Activated T-cell treated with anti-CD3 and anti-CD28 coated beads for 4 hours (primary cell): ENCODE measurements around the gene ZNF770.

Experiments
- DNase-seq: peaks from one replicate; pipeline ENCODE4 v3.0.0-alpha.2; 2020

ZNF770 gene

GRCh38 chr15:34988027-34988902 lies at the start of gene ZNF770:
Gene ZNF770, minus strand, starts transcription at chr15:34988287. Its CDS starts 4,853 bp downstream, at chr15:34983434.
- peak; percentile 80 for DNase-seq

DNA sequence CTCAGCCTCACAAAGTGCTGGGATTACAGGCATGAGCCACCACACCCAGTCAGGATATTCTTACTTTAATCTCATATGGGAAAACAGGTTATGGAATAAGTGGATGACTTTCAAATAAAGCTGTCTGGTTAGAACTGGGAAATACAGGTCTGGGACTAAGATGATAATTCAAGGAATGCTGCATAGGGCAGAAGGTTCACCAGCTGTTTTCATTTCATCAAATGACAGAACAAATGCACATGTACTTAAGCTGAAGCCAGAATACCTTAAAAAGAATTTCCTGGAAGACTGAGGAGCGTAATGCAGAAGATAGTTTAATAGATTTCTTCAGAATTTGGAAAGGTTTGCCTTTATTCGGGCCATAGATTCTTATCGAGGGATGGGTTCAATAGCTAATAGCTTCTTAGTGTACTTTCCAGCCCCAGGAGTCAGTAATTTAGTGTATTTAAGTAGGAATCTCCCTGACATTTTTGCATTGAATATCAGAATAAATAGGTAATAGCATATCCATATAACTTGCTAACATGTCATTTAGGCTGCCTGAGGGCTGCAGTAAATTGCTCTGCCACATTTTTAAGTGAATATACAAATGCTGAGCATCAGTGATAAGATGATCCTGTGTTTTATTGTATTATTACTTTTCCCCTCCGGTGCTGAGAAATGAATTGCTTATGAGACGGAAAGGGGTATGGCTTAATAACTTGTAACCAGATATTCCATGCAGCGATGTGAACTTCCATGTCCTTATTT lies 40.3 kb upstream of the ZNF770 start:
- no peak for DNase-seq

DNA sequence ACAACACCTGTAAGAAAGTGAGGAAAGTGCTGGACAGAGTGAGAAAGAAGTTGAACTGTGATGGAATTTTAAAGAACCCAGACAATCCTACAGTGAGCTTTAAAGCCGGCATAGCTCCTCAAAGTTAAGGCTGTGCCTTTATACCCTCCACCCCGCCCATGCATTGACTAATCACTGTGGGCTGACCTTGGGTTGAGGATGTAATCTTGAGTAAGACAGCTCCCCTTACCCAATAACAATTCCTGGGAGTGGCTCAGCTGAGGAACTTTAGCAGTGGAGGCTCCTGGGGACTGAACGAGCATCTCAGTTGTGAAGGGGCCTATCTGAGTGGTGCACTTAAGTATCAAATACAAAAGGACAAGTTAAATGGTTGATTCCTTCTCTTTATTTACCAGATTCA lies 35.7 kb upstream of the ZNF770 start:
- DNase-seq: no peak

DNA sequence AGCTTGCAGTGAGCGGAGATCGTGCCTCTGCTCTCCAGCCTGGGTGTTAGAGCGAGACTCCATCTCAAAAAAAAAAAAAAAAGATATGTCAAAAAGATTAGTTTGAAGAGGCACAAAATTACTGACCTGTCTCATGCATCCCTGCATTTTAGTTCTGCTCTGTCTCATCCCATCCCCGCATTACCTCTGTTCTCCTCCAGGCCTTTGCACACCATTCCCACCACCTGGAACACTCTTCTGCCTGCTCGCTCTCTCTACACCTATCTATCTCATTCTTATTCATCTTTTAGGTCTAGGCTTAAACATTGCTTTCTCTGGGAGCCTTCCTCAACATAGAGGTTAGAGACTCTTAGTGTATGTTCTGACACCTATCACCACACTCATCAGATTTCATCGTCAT lies 32.9 kb upstream of the ZNF770 start:
- DNase-seq: no peak

DNA sequence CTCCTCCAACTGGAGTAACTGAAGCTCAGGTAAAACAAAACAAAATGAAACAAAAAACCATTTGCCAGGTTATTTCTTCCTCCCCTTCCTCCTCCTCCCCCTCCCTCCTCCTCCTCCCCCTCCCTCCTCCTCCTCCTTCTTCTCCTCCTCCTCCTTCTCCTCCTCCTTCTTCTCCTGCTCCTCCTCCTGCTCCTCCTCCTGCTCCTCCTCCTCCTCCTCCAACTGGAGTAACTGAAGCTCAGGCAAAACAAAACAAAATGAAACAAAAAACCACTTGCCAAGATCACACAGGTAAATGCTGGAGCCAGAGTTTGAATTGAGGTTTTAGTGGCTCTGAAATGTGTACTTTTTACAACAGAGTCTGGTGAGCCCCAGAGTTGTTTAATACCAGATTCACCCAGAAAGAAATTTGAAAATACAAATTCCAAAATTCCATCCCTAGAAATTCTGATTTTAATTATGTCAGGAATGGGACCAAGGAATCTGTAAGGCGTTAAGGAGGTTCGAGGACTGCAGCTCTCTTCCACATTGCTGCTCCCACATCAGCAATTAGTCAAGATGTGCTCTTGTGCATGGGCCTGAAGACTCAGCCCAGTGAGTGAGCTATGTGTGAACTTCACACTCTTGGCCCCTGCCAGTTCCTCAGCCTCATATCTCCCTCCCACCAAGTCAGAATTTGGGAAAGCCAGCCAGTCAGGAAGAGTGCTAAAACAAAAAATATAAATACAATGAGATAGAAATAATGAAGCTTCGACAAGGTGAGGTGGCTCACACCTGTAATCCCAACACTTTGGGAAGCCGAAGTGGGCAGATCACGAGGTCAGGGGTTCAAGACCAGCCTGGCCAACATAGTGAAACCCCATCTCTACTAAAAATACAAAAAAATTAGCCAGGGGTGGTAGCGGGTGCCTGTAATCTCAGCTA lies 31.6 kb upstream of the ZNF770 start:
- DNase-seq: no peak

DNA sequence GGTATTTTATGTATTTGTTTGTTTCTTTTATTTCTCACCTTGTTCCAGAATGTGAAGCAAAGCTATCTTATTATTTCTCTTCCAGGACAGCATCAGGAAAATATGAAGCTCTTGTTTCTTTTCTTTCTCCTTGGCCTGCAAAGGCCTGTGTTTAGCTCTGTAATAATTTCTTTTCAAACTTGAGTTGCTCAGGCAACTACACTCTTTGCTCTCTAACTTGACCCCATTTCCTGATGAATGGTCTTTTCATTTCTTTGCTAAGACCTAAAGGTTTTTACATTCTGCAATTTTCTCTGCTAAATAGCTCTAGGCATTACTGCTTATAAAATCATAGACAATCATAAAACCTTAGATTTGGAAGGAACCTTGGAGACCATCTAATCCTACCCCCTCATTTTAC lies 26.2 kb upstream of the ZNF770 start:
- DNase-seq: no peak

DNA sequence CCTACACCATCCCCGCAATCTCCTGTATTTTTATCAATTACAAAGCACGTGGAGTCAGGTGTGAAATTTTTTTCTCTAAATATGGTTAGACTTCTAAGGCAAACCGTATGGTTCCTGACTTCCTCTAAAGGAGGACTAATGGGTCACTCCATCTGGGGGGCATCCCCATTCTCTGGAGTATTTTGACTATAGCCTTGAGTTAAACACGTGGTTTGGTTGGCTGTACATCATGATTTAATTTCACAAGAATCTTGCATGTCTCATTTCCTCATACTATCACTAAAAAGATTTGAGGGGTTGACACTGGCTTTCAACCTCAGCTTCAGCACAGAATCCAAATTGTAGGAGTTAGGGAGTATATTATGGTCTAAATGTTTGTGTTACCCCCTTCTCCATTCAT lies 25.3 kb upstream of the ZNF770 start:
- no peak for DNase-seq

- no peak for DNase-seq
Observed at GRCh38 chr15:35007397-35007796, 19.3 kb upstream of the ZNF770 start.

DNA sequence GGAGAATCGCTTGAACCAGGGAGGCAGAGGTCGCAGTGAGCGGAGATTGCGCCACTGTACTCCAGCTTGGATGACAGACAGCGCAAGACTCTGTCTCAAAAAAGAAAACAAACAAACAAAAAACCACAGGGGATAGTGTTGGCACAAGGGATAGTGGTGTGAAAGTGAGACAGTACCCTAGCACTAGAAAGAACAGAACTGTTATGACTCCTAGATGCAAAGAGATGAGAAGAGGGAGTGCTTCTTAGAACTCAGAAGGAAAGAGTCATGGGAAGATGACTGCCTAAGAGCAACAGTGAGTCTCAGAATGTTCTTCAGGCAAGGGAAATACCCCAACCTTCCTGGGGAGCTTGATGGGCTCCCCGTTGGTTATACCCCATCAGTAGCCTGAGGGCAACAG lies 17.8 kb upstream of the ZNF770 start:
- DNase-seq: no peak

GRCh38 chr15:35003928-35004327 lies 15.8 kb upstream of the ZNF770 start:
- no peak for DNase-seq

- no peak for DNase-seq
Observed at GRCh38 chr15:35000511-35000910, 12.4 kb upstream of the ZNF770 start.

- no peak for DNase-seq
Observed at GRCh38 chr15:34999906-35000305, 11.8 kb upstream of the ZNF770 start.

DNA sequence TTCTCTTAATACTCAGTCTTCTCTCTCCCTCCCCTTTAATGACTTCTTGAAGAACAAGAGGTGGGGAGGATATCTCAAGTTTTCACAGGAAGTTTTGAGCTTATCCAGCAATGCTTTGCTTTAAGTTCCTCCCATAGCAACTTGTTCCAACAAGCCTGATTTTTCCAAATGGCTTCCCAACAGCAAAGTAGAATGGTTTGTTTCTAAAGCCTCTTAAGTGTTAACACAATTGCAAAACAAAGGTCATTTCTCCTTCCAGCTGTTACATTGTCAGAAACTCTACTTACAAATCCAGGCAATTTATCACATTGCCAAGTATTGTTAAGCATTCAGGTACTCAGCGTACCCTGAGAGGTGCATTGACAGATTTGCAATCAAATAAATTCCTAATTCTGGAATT lies 6.8 kb upstream of the ZNF770 start:
- no peak for DNase-seq

- no peak for DNase-seq
Observed at GRCh38 chr15:34993877-34994276, 5.8 kb upstream of the ZNF770 start.

DNA sequence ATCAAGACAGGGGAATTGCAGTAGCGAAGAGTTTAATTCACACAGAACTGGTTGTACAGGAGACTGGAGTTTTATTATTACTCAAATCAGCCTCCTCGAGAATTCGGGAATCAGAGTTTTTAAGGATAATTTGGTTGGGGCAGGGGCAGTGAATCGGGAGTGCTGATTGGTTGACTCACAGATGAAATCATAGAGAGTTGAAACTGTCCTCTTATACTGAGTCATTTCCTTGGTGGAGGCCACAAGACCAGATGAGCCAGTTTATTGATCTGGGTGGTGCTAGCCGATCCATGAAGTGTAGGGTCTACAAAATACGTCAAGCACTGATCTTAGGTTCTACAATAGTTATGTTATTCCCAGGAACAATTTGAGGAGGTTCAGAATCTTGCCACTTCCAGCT lies 5.3 kb upstream of the ZNF770 start:
- no peak for DNase-seq

DNA sequence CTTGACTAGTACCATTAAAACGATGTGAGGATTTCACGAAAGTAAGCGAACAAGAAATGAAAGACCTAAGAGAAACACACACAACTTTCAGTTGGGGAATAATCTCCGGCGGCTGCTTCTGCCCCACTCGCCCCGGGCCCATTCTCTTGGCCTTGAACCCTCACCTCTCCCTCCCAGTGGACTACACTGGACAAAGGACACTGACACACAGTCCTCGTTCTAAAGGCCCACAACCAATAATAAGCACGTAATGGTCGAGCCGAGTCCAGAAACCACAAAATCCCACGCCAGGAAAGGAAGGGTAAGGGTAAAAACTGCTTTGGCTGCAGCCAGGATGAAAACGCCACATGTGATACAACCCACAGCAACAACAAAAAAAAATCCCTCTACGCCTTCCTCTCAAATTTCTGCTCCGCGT lies 469 bp downstream of the ZNF770 start:
- DNase-seq: no peak

DNA sequence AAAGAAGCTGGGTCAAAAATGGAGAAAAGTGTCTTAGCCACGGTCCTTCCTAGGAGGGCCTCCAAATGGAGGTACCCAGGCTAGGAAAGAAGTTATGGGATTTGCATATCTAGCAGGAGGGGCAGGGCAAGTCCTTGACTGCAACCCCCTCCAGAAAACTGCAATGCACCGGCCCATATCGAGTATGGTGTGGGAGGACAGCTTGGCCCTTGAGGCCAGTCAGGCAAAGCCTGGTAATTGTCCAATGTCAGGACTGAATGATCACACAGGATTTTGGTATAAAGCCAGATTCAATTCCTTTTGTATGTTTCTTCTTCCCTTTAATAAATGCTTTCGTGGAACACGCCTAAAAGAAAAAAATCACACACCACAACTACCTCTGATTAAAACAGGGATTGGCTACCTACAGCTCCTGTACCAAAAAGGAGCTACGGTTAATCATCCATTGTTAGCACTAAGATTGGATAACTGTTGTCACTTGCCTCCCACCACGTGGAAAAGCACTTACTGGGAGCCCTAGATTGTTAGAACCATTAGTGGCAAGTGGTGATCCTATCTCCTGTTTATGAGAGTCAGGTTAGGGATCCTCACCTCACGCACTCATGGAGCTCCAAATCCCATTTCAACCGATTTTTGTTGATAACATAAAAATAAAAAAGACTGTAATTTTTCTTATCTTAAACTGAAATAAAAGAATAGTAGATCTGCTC lies 1.2 kb downstream of the ZNF770 start:
- DNase-seq: no peak

DNA sequence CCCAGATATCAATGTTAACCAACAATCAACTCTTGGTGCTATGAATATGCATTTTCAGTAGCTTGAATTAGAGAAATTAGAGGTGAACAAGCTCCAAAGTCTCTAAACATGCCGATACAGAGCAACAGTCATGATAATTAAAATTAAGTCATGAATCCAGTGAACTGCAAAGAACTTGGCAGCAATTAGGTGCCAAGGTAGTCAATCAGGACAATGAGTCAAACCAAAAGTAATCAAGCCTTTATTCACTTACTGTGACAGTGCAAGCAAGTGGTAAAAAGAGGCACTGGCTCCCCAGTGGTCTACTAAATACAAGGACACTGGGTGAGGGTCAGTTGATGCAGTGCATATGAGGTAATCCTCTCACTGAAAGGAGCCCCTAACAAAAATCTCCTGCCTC lies 1.8 kb downstream of the ZNF770 start:
- DNase-seq: no peak

DNA sequence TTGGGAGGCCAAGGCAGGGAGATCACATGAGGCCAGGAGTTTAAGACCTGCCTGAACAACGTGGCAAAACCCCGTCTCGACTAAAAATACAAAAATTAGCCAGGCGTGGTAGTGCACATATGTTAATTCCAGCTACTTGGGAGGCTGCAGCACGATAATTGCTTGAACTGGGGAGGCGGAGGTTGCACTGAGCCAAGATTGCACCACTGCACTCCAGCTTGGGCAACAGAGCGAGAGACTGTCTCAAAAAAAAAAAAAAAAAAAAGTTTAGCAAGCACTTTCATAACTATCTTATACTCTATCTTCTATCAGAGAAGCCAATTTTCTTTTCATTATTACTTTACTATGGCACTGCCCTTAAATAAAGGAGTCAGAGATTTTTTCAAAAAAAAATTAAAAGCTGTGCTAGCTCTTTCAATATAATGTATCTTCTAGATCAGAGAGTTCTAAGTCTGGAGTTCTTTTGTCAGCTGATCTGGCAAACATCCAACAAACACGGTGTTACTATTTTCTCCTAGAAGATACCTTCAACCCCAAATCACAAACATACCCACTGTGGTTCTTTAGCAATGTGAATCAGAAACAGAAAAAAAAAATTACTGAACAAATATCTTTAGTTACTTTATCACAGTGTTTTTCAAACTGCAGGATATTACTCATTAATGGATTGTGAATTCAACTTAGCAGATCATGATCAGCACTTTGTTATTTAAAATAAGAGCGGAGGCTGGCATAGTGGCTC lies 3.0 kb downstream of the ZNF770 start:
- DNase-seq: no peak

- DNase-seq: no peak
Observed at GRCh38 chr15:34976743-34977142, 11.3 kb downstream of the ZNF770 start.

DNA sequence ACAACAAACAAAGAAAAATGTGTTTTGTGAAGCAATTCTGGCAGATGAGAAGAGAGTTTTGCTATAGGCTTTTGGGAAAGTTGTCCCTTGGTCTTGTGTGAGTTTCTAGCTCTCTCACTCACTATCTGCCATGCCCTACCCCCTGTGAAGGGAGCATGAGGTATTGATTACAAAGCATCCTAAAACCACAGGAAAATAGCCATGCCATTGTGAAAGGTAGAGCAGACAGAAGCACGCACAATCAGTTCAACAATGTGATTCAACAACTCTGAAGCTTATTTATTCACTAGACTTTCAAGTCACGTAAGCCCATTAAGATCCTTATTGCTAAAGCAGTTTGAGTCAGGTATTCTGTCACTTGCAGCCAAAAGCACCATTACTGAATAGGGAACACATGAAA lies 12.0 kb downstream of the ZNF770 start:
- no peak for DNase-seq

DNA sequence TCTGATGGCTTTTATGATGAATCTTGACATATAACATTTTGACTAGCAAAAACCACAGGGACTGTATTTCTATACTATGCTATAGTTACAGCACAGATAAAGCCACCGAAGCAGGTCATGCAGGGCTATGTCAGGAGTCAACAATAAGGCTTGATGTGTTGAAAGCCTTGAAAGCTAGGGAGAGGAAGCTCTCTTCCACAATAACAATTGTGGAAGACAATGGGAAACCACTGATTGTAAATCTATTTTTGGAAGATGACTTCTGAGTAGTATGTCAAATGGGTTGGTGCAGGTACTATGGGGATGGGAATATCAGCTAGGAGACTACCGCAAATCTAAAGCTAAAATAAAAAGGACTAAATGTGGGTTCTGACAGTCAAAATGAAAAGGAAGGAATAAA lies 14.6 kb downstream of the ZNF770 start:
- DNase-seq: no peak
